PC-3 (cell line): ENCODE data around the gene GLIPR2.

Source experiments
- EZH2 ChIP-seq: fragments of 300-600 bp; sonication (generic); IDR thresholded peaks from one replicate; pipeline ENCODE4 v1.6.1; 2017; ENCODE audit warnings: antibody characterized with exemption, mild to moderate bottlenecking, low read length; ENCODE audit not compliant: unreplicated experiment
- TF ChIP-seq, protein P1 (sequence below): fragments of 300-600 bp; sonication (generic); conservative IDR thresholded peaks from 2 replicates; pipeline ENCODE4 v1.5.1; 2017; ENCODE audit warnings: antibody characterized with exemption, low read depth, mild to moderate bottlenecking, low read length

- TF ChIP-seq, protein P1, sequence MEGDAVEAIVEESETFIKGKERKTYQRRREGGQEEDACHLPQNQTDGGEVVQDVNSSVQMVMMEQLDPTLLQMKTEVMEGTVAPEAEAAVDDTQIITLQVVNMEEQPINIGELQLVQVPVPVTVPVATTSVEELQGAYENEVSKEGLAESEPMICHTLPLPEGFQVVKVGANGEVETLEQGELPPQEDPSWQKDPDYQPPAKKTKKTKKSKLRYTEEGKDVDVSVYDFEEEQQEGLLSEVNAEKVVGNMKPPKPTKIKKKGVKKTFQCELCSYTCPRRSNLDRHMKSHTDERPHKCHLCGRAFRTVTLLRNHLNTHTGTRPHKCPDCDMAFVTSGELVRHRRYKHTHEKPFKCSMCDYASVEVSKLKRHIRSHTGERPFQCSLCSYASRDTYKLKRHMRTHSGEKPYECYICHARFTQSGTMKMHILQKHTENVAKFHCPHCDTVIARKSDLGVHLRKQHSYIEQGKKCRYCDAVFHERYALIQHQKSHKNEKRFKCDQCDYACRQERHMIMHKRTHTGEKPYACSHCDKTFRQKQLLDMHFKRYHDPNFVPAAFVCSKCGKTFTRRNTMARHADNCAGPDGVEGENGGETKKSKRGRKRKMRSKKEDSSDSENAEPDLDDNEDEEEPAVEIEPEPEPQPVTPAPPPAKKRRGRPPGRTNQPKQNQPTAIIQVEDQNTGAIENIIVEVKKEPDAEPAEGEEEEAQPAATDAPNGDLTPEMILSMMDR = no peak
- TF ChIP-seq EZH2 = no peak
Observed at GRCh38 chr9:36099718-36100117, 36.8 kb upstream of the GLIPR2 start.
